MM.1S (cell line): Measurements from ENCODE around the gene SDK1.

ENCODE experiments used
- CTCF ChIP-seq: fragments of 300-600 bp; sonication (generic); IDR thresholded peaks from 2 replicates; pipeline ENCODE4 v1.5.1; 2016; ENCODE audit warnings: antibody characterized with exemption, low read length, mixed read lengths
- EZH2 ChIP-seq: fragments of 300-600 bp; sonication (generic); optimal IDR thresholded peaks from 2 replicates; pipeline ENCODE3; 2017; ENCODE audit warnings: low read depth, mild to moderate bottlenecking, antibody characterized with exemption, low read length, mixed read lengths
- EZH2phosphoT487 ChIP-seq: fragments of 300-600 bp; sonication (generic); IDR thresholded peaks from 2 replicates; pipeline ENCODE4 v1.6.1; 2018; ENCODE audit warnings: antibody characterized with exemption, low read length

- TF ChIP-seq CTCF (no peak), EZH2phosphoT487 (no peak), EZH2 (no peak)
Measured at GRCh38 chr7:4066206-4066605, 765.2 kb downstream of the SDK1 start.
